ENCODE results near the gene TNKS1BP1.

TNKS1BP1 gene

DNA sequence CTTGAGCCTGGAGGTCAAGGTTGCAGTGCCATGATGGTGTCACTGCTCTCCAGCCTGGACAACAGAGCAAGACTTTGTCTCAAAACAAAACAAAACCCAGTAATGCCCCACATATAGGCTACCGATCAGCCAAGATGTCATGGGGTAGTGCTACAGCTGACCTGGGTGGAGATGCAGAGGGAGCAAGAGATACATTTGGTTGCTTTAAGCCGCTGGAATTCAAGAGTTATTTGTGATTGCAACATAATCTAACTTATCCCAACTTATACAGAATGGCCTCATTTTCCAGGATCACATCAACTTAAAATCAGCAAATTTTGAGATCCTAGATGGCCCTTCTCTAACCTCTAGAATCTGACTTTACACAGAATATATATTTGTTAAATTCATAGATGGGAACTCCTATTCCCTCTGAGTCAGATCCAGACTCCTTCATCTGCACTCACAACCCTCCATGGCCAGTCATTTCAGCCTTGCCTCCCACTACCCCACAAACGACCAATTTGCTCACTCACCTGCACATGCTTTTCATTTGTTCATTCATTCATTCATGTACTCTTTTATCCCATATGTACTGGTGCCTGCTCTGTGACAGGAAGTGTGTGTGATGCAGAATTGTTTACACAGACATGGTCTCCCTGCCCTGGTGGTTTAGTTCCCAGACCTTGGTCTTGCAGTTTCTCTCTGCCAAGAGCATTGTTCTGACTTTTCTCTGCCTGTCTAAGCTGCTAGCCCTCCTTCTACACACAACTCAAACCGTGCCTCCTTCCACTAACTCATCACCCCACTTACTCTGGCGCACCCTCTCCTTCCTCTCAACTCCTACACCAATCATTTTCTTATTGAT, 63.6 kb downstream of the TNKS1BP1 start:
- H3K27ac Mint-ChIP-seq, result no peak overlapping the region
- no peaks in the 10 kb centered on the region for H3K36me3 Mint-ChIP-seq (ENCODE audit: low read depth)
- no peak overlapping the region for H3K4me3 Mint-ChIP-seq
- TF ChIP-seq, protein P1, sequence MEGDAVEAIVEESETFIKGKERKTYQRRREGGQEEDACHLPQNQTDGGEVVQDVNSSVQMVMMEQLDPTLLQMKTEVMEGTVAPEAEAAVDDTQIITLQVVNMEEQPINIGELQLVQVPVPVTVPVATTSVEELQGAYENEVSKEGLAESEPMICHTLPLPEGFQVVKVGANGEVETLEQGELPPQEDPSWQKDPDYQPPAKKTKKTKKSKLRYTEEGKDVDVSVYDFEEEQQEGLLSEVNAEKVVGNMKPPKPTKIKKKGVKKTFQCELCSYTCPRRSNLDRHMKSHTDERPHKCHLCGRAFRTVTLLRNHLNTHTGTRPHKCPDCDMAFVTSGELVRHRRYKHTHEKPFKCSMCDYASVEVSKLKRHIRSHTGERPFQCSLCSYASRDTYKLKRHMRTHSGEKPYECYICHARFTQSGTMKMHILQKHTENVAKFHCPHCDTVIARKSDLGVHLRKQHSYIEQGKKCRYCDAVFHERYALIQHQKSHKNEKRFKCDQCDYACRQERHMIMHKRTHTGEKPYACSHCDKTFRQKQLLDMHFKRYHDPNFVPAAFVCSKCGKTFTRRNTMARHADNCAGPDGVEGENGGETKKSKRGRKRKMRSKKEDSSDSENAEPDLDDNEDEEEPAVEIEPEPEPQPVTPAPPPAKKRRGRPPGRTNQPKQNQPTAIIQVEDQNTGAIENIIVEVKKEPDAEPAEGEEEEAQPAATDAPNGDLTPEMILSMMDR (IDR thresholded peaks at IDR 0.05; ENCODE audit: unreplicated experiment in 3 of 3), result no peak
- H3K4me1 Mint-ChIP-seq, result no peaks in the 10 kb centered on the region
- peaks cover 5% of the 10 kb centered on the region for H3K9me3 Mint-ChIP-seq
- H3K27me3 Mint-ChIP-seq (ENCODE audit: low read depth), result peaks cover 3% of the 10 kb centered on the region

DNA sequence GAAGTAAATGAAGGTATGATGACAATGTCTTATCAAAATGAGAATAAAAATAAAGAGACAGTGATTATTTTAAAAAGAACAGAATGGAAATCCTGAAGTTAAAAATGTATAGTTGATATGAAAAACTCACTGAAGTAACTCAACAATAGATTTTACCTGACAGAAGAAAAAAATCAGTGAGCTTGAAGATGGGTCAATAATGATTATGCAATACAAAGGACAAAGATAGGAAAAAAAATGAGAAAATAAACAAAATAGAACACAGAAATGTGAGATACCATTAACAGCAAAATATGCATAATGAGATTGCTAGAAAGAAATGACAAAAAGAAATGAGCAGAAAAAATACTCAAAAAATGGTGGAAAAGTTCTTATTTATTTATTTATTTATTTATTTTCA, 68.6 kb downstream of the TNKS1BP1 start:
- Mint-ChIP-seq H3K4me3 (no peak overlapping the region), H3K4me1 (peaks cover 18% of the 10 kb centered on the region), H3K27me3 (ENCODE audit: low read depth) (peaks cover 3% of the 10 kb centered on the region), H3K9me3 (peaks cover 10% of the 10 kb centered on the region), H3K36me3 (ENCODE audit: low read depth) (no peaks in the 10 kb centered on the region), H3K27ac (no peak overlapping the region)
- TF ChIP-seq, protein P1 (IDR thresholded peaks at IDR 0.05; ENCODE audit: unreplicated experiment in 3 of 3), result no peak

DNA sequence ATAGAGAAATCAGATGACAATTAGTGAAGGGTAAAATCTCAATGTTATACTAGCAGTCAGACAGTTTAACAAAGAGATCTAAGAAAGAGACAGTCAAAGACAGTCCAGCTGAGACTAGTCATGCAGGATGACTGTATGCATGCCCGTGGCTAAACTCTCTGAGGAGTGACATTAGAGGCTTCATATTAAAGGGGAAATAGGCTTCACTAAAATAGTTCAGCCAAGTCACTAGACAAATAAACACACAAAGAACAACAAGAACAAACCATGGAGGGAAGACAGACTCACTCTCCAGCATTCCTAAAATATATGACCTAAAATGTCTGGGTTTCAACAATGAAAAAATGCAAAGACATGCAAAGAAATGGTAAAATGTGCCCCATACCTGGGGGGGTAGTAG, 69.1 kb downstream of the TNKS1BP1 start:
- Mint-ChIP-seq H3K4me1 (peaks cover 23% of the 10 kb centered on the region), H3K36me3 (ENCODE audit: low read depth) (no peaks in the 10 kb centered on the region), H3K27ac (no peak overlapping the region), H3K9me3 (peaks cover 10% of the 10 kb centered on the region), H3K27me3 (ENCODE audit: low read depth) (peaks cover 3% of the 10 kb centered on the region), H3K4me3 (no peak overlapping the region)
- TF ChIP-seq, protein P1 (IDR thresholded peaks at IDR 0.05; ENCODE audit: unreplicated experiment in 3 of 3), result no peak

DNA sequence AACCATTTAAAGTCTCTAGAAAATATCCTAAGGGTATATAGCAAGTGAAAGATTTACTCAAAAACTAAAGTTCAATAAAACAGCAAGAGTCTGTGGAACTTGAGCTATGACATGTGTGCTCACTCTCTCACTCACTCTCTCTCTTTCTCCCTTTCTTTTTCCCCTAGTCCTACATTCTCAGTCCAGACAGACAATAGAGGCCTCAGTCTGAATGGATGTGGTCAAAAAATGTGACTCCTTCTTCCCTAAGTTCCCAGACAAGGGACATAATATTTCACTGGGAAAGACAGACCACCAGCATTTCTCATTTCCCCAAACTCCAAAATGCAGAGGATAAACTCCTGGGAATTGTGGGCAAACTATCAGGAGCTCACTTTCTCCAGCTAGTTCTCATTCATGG, 70.1 kb downstream of the TNKS1BP1 start:
- H3K36me3 Mint-ChIP-seq (ENCODE audit: low read depth), result no peaks in the 10 kb centered on the region

DNA sequence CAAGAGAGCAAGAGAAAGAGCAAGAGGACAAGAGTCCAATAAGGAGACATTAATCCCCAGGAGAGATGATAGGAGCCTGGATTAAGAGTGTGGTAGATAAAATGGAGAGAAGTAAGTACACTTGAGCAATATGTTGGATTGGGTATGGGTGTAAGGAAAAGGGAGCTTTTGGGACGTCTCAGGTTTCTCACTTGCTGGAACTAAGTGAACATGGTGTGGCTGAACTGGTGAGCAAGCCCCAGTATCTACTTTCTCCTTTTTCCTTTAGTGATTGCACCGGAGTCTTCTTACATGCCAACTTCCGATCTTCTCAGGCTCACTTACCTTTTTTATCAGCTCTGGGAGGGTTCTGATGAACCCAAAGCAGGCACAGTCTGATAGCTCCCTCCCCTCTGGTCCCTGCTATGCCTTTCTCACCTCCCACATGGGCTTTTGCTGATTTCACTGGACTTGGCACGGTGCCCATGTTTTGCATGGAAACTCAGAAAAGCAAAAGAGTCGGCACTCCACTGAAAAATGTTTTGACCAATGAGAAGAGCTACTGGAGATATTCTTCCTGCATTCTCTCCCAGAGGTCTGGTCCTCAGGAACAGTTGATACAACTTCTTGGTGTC, 73.2 kb downstream of the TNKS1BP1 start:
- H3K36me3 Mint-ChIP-seq (ENCODE audit: low read depth), result no peaks in the 10 kb centered on the region
- no peaks in the 10 kb centered on the region for H3K27me3 Mint-ChIP-seq (ENCODE audit: low read depth)
- peaks cover 29% of the 10 kb centered on the region for H3K4me1 Mint-ChIP-seq
- no peak overlapping the region for H3K27ac Mint-ChIP-seq
- H3K4me3 Mint-ChIP-seq, result no peak overlapping the region
- TF ChIP-seq, protein P1 (IDR thresholded peaks at IDR 0.05; ENCODE audit: unreplicated experiment in 3 of 3), result no peak
- peaks cover 6% of the 10 kb centered on the region for H3K9me3 Mint-ChIP-seq

More for the DNA sequence above, 70.1 kb downstream of the TNKS1BP1 start:
- H3K27ac Mint-ChIP-seq, result no peak overlapping the region
- peaks cover 10% of the 10 kb centered on the region for H3K9me3 Mint-ChIP-seq
- H3K4me1 Mint-ChIP-seq, result peaks cover 26% of the 10 kb centered on the region
- TF ChIP-seq, protein P1 (IDR thresholded peaks at IDR 0.05; ENCODE audit: unreplicated experiment in 3 of 3), result no peak
- H3K27me3 Mint-ChIP-seq (ENCODE audit: low read depth), result no peaks in the 10 kb centered on the region
- H3K4me3 Mint-ChIP-seq, result no peak overlapping the region

Measured in nephron (organoid).